NCI-H345 (cell line): ENCODE measurements around the gene PI16.

Source experiments
- DNase-seq: peaks from one replicate; lab custom pipeline; 2025; lab: John Stamatoyannopoulos, UW

The PI16 gene

GRCh38 chr6:37004044-37004980 lies 49.8 kb downstream of the PI16 start:
- peak; percentile 14 for DNase-seq

- no peak for DNase-seq
These were observed 50.7 kb downstream of the PI16 start, which contains the start of gene FGD2 for GRCh38 chr6:37005061-37005810. FGD2 (plus strand) TSS chr6:37005655; CDS start chr6:37005818, 163 bp downstream.

GRCh38 chr6:37005827-37006567 lies 51.5 kb downstream of the PI16 start:
- no peak for DNase-seq

GRCh38 chr6:37006793-37007339 lies 52.3 kb downstream of the PI16 start:
- DNase-seq: no peak

GRCh38 chr6:37007340-37008043 lies 53.0 kb downstream of the PI16 start:
- DNase-seq: no peak

- DNase-seq: no peak
These were observed 54.2 kb downstream of the PI16 start for GRCh38 chr6:37008484-37009465.

- no peak for DNase-seq
These were observed 55.9 kb downstream of the PI16 start for GRCh38 chr6:37010402-37010892.

GRCh38 chr6:37011656-37012378 lies 57.3 kb downstream of the PI16 start:
- DNase-seq: no peak

- DNase-seq: no peak
These were observed 59.3 kb downstream of the PI16 start for GRCh38 chr6:37013516-37014491.
